ENCODE data around the gene CLECL1.
"Not testable (repeated sequence)": the region's sequence is repeated elsewhere in the genome, so short reads cannot be mapped to it uniquely, and the experiment has no call there.

CLECL1 gene

GRCh38 chr12:9694241-9694640, 38.7 kb downstream of the CLECL1 start:
- no peak for DNase-seq

GRCh38 chr12:9692909-9693308, 40.0 kb downstream of the CLECL1 start:
- DNase-seq = no peak

GRCh38 chr12:9687228-9687627, 45.7 kb downstream of the CLECL1 start:
- DNase-seq = no peak

GRCh38 chr12:9685915-9686314, 47.0 kb downstream of the CLECL1 start:
- no peak for DNase-seq

- peak; percentile 90 for DNase-seq
Observed at GRCh38 chr12:9685366-9685765, 47.5 kb downstream of the CLECL1 start.

GRCh38 chr12:9682949-9683348, 49.9 kb downstream of the CLECL1 start:
- not testable (repeated sequence) for DNase-seq

- not testable (repeated sequence) for DNase-seq
Observed at GRCh38 chr12:9682508-9682907, 50.4 kb downstream of the CLECL1 start.

- no peak for DNase-seq
Observed at GRCh38 chr12:9674226-9674590, 58.7 kb downstream of the CLECL1 start.

- peak; percentile 85 for DNase-seq
Observed at GRCh38 chr12:9673404-9674225, 59.3 kb downstream of the CLECL1 start.

Measured in OCI-M1 (cell line).